ENCODE results near the gene VTI1A.
"Not testable (repeated sequence)": the region's sequence is repeated elsewhere in the genome, so short reads cannot be mapped to it uniquely, and the experiment has no call there.

VTI1A gene

GRCh38 chr10:112507046-112507445 is 60.0 kb downstream of the VTI1A start:
- no peak for DNase-seq (ENCODE audit: low read depth in 3 of 3)

GRCh38 chr10:112507988-112508387 is 61.0 kb downstream of the VTI1A start:
- no peak for DNase-seq (ENCODE audit: low read depth in 3 of 3)

- DNase-seq (ENCODE audit: low read depth in 3 of 3): no peak
Observed at GRCh38 chr10:112509558-112510291, 62.7 kb downstream of the VTI1A start.

GRCh38 chr10:112510384-112510783 is 63.4 kb downstream of the VTI1A start:
- DNase-seq (ENCODE audit: low read depth in 3 of 3): no peak

GRCh38 chr10:112512294-112512693 is 65.3 kb downstream of the VTI1A start:
- DNase-seq (ENCODE audit: low read depth in 3 of 3): no peak

DNA sequence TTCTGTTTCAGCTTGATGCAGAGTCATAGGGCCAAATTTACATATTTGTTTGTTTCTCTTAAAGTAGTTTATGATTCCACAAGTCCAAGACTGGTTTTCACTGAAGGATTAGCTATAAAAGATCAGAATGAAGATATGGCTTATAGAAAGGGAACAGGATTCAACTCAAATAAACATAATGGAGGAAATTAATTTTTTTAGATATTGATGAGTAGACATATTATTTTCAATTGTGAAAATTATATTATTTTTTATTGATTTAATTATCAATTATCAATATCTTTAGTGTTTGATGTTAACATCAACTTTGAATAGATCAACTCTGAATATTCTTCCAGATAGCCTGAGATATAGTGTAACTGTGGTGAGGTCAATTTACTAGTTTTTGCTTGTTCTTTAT is 68.1 kb downstream of the VTI1A start:
- DNase-seq (ENCODE audit: low read depth in 3 of 3): no peak

DNA sequence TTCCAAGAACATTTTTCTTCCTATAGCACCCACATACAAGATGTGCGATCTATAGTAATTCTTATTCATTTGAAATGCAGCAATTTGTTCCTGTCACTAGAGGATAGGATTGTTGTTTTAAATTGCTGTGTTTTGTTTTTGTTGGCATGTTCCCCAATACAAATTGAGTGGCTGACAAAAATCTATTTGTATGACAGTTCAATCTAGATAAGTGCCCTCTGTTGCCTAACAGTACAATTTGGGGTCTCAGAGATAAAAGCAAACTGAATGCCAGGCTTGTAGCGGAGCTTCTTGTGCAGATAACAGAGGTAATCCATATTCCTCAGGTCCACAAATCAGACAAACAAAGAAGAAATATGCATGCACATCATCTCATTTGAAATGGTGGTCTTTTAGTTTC is 68.8 kb downstream of the VTI1A start:
- no peak for DNase-seq (ENCODE audit: low read depth in 3 of 3)

GRCh38 chr10:112517451-112517862 is 70.4 kb downstream of the VTI1A start:
- no peak for DNase-seq (ENCODE audit: low read depth in 3 of 3)

- no peak for DNase-seq (ENCODE audit: low read depth in 3 of 3)
Observed at GRCh38 chr10:112519133-112519761, 72.2 kb downstream of the VTI1A start.

DNA sequence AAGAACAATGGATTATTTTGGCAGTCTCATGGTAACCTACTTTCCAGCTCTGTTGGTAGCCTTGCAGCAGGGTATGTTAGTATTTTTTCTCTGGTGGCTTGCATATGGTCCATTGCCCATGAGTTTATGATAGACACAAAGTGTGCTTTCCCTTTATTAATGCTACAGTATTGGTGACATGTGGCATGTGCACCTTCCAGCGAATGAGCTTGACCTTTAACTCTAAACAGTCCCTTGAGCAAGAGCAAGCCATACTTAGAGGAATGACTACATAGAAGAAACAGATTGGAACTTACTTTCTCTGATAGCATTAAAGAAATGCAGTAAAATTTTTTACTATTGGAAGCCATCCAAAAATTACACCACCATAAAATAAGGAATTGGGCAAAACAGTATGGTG is 73.9 kb downstream of the VTI1A start:
- DNase-seq (ENCODE audit: low read depth in 3 of 3): no peak

GRCh38 chr10:112524641-112525040 is 77.6 kb downstream of the VTI1A start:
- DNase-seq (ENCODE audit: low read depth in 3 of 3): no peak

GRCh38 chr10:112525200-112525599 is 78.2 kb downstream of the VTI1A start:
- no peak for DNase-seq (ENCODE audit: low read depth in 3 of 3)

GRCh38 chr10:112526139-112526538 is 79.1 kb downstream of the VTI1A start:
- no peak for DNase-seq (ENCODE audit: low read depth in 3 of 3)

GRCh38 chr10:112526906-112527305 is 79.9 kb downstream of the VTI1A start:
- DNase-seq (ENCODE audit: low read depth in 3 of 3): no peak

GRCh38 chr10:112528235-112528634 is 81.2 kb downstream of the VTI1A start:
- DNase-seq (ENCODE audit: low read depth in 3 of 3): no peak

GRCh38 chr10:112531421-112531820 is 84.4 kb downstream of the VTI1A start:
- no peak for DNase-seq (ENCODE audit: low read depth in 3 of 3)

- DNase-seq (ENCODE audit: low read depth in 3 of 3): peak in 1 of 3 experiments; percentile 8
Observed at GRCh38 chr10:112532189-112532588, 85.2 kb downstream of the VTI1A start.

DNA sequence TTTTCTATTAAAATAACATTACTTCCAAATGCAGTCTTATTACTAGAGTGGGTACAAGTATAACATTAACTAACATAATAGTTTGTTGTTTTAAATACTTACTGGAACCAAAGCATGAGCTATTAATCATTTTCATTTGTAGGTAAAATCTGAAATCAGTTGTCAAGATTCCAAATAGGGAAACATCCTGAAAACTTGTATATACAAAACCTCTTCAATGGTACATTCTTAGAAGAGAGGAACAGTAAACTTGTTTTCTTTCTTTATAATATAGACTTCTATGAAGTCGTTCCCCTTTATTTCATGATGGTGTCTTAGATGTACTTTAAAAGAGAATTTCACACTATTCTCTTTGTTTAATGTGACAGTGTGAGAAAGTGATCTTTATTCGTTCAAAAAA is 85.9 kb downstream of the VTI1A start:
- DNase-seq (ENCODE audit: low read depth in 3 of 3): no peak

- DNase-seq (ENCODE audit: low read depth in 3 of 3): no peak
Observed at GRCh38 chr10:112533916-112534315, 86.9 kb downstream of the VTI1A start.

GRCh38 chr10:112535531-112535951 is 88.5 kb downstream of the VTI1A start:
- no peak for DNase-seq (ENCODE audit: low read depth in 3 of 3)

GRCh38 chr10:112536663-112537062 is 89.6 kb downstream of the VTI1A start:
- no peak for DNase-seq (ENCODE audit: low read depth in 3 of 3)

GRCh38 chr10:112538168-112538567 is 91.2 kb downstream of the VTI1A start:
- DNase-seq (ENCODE audit: low read depth in 3 of 3): no peak

DNA sequence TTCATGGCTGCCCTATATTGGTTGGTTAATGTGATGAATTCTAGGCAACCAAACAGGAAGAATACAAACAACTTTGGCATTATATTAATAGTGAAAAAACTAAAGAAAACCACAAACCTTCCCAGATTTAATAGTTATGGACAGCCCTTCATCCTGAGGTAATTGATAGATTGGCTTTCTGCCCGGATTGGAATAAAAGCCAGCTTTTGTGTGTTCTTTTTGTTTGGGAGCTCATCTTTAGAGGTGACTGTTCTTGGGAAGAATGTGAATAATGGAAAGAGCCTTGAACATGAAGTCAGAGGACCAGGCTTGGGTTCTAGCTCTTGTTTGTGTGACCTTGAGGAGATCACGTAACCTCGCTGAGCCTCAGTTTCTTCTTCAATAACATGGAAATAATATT is 92.3 kb downstream of the VTI1A start:
- DNase-seq (ENCODE audit: low read depth in 3 of 3): no peak

DNA sequence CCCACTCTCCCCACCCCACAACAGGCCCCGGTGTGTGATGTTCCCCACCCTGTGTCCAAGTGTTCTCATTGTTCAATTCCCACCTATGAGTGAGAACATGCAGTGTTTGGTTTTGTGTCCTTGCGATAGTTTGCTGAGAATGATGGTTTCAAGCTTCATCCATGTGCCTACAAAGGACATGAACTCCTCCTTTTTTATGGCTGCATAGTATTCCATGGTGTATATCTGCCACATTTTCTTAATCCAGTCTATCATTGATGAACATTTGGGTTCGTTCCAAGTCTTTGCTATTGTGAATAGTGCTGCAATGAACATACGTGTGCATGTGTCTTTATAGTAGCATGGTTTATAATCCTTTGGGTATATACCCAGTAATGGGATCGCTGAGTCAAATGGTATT is 95.8 kb downstream of the VTI1A start:
- DNase-seq (ENCODE audit: low read depth in 3 of 3): not testable (repeated sequence)
